Measurements from ENCODE around the gene ANKS1A. TPM values are rescaled to one million over a fixed set of nuclear protein-coding genes. Genes with fewer than 3 reads are reported as not detected.

ANKS1A gene
- polyA plus RNA-seq, 1 of the 3 experiments (the other 2 are of a cell fraction): 7.6 TPM

- Histone ChIP-seq H3K9ac (no peak overlapping the region), H3K36me3 (replicated peaks in 1 of 2; ENCODE audit: control insufficient read depth in 1 of 2, insufficient read depth in 2 of 2, low read length in 1 of 2) (peaks cover 0 to 18% of the 10 kb centered on the region in 2 experiments), H3K9me3 (no peaks in the 10 kb centered on the region), H3K4me2 (no peak overlapping the region), H3F3A (replicated peaks; ENCODE audit: insufficient read depth) (no peaks in the 10 kb centered on the region), H3K4me3 (ENCODE audit: low read depth in 2 of 2, low read length in 1 of 2) (no peak overlapping the region), H3K27me3 (ENCODE audit: insufficient read depth) (no peaks in the 10 kb centered on the region), H4K20me1 (ENCODE audit: insufficient read depth) (no peaks in the 10 kb centered on the region), H3K79me2 (ENCODE audit: insufficient read depth) (no peaks in the 10 kb centered on the region), H3K27ac (ENCODE audit: low read depth in 2 of 2, low read length in 1 of 2) (no peak overlapping the region), H3K9me2 (no peaks in the 10 kb centered on the region), H2AFZ (ENCODE audit: low read depth) (no peak overlapping the region), H3K4me1 (ENCODE audit: control insufficient read depth in 1 of 2, insufficient read depth in 2 of 2, low read depth in 1 of 2, low read length in 1 of 2) (peaks cover 0 to 20% of the 10 kb centered on the region in 2 experiments; a peak in 2 of 4 replicates)
- TF ChIP-seq POLR2AphosphoS5 (IDR thresholded peaks at IDR 0.05; ENCODE audit: low read depth, low read length) (no peak), RFX5 (IDR thresholded peaks at IDR 0.05; ENCODE audit: low read length) (no peak), EP300 (IDR thresholded peaks at IDR 0.05; ENCODE audit: borderline replicate concordance in 1 of 2, low read depth in 1 of 2, low read length in 1 of 2) (no peak)
- 86% methylated on average over 2 of the region's 3 CpGs for WGBS (ENCODE audit: low lambda C conversion rate)
- ChIA-PET POLR2A (no interaction called here), CTCF (no interaction called here)
- no peak for DNase-seq
Measured at GRCh38 chr6:35018182-35018519, 129.1 kb downstream of the ANKS1A start.

DNA sequence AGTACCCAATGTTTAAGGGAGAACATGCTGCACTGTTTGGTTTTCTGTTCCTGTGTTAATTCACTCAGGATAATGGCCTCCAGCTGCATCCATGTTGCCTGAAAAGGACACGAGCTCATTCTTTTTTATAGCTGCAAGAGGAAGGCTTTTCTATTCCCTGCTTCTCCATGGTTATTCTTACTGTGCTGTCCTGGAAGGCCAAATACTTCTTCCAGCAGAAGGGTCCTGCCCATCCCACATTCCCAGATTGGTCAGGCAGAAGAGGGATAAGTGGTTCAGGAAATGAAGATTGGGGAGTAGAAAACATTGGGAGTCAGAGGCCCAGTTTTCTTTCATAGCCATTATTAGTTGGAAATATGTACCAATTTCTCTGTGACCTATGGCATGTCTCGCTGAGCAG, 129.7 kb downstream of the ANKS1A start:
- ChIA-PET POLR2A (no interaction called here), CTCF (no interaction called here)
- H3K9ac ChIP-seq: no peak overlapping the region
- no peaks in the 10 kb centered on the region for H3K9me2 ChIP-seq
- H3K4me3 ChIP-seq (ENCODE audit: low read depth in 2 of 2, low read length in 1 of 2): no peak overlapping the region
- peaks cover 0 to 18% of the 10 kb centered on the region in 2 experiments for H3K36me3 ChIP-seq (replicated peaks in 1 of 2; ENCODE audit: control insufficient read depth in 1 of 2, insufficient read depth in 2 of 2, low read length in 1 of 2)
- WGBS (ENCODE audit: low lambda C conversion rate): 72% methylated on average over 2 of the region's 2 CpGs
- H4K20me1 ChIP-seq (ENCODE audit: insufficient read depth): no peaks in the 10 kb centered on the region
- DNase-seq: no peak
- H3K9me3 ChIP-seq: no peaks in the 10 kb centered on the region
- no peak overlapping the region for H2AFZ ChIP-seq (ENCODE audit: low read depth)
- TF ChIP-seq ELF1 (IDR thresholded peaks at IDR 0.05) (no peak), NRF1 (IDR thresholded peaks at IDR 0.05; ENCODE audit: low read depth, low read length) (no peak), EZH2phosphoT487 (IDR thresholded peaks at IDR 0.05; ENCODE audit: borderline replicate concordance, low read depth) (no peak), NFIC (IDR thresholded peaks at IDR 0.05; ENCODE audit: borderline replicate concordance) (no peak), SIN3A (IDR thresholded peaks at IDR 0.05; ENCODE audit: borderline replicate concordance, low read depth, low read length) (no peak), USF2 (IDR thresholded peaks at IDR 0.05; ENCODE audit: borderline replicate concordance, low read depth, low read length) (no peak), JUND (IDR thresholded peaks at IDR 0.05) (no peak)
- no peaks in the 10 kb centered on the region for H3F3A ChIP-seq (replicated peaks; ENCODE audit: insufficient read depth)
- no peak overlapping the region for H3K4me2 ChIP-seq
- peaks cover 0 to 20% of the 10 kb centered on the region in 2 experiments; a peak in 2 of 4 replicates for H3K4me1 ChIP-seq (ENCODE audit: control insufficient read depth in 1 of 2, insufficient read depth in 2 of 2, low read depth in 1 of 2, low read length in 1 of 2)
- H3K79me2 ChIP-seq (ENCODE audit: insufficient read depth): no peaks in the 10 kb centered on the region
- H3K27me3 ChIP-seq (ENCODE audit: insufficient read depth): no peaks in the 10 kb centered on the region
- H3K27ac ChIP-seq (ENCODE audit: low read depth in 2 of 2, low read length in 1 of 2): no peak overlapping the region

DNA sequence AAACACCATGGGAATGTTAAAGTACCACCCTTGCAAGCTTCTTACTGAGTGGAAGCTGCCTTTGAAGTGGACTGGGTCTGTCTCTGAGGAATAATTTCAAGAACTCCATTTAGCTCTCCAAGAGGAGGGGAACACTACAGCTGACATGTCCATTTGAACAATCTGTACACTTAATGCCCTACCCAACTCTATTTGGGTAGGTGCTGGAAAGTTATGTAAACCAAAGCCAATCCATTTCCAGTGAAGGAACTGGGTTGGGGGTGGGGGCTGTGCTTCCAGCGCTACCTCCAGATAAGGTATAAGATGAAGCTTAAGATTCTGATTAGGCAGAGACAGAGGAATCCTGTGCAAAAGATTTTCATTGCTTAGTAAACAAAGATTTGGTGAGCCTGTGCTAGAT, 130.1 kb downstream of the ANKS1A start:
- H3K4me1 ChIP-seq (ENCODE audit: control insufficient read depth in 1 of 2, insufficient read depth in 2 of 2, low read depth in 1 of 2, low read length in 1 of 2): peaks cover 2 to 20% of the 10 kb centered on the region in 2 experiments; a peak in 2 of 4 replicates
- POLR2A ChIA-PET: no interaction called here
- no peak overlapping the region for H3K4me2 ChIP-seq
- H3K9me3 ChIP-seq: no peaks in the 10 kb centered on the region
- 100% methylated on average over 1 of the region's 1 CpG for WGBS (ENCODE audit: low lambda C conversion rate)
- H3K27me3 ChIP-seq (ENCODE audit: insufficient read depth): no peaks in the 10 kb centered on the region
- no peaks in the 10 kb centered on the region for H4K20me1 ChIP-seq (ENCODE audit: insufficient read depth)
- no peaks in the 10 kb centered on the region for H3K9me2 ChIP-seq
- no peak overlapping the region for H3K4me3 ChIP-seq (ENCODE audit: low read depth in 2 of 2, low read length in 1 of 2)
- TF ChIP-seq FOXM1 (IDR thresholded peaks at IDR 0.05; ENCODE audit: low read depth) (no peak), IRF3 (IDR thresholded peaks at IDR 0.05; ENCODE audit: low read depth, low read length) (no peak)
- H2AFZ ChIP-seq (ENCODE audit: low read depth): no peak overlapping the region
- H3K79me2 ChIP-seq (ENCODE audit: insufficient read depth): no peaks in the 10 kb centered on the region
- DNase-seq: no peak
- no peak overlapping the region for H3K27ac ChIP-seq (ENCODE audit: low read depth in 2 of 2, low read length in 1 of 2)
- no peak overlapping the region for H3K9ac ChIP-seq
- peaks cover 0 to 18% of the 10 kb centered on the region in 2 experiments for H3K36me3 ChIP-seq (replicated peaks in 1 of 2; ENCODE audit: control insufficient read depth in 1 of 2, insufficient read depth in 2 of 2, low read length in 1 of 2)
- H3F3A ChIP-seq (replicated peaks; ENCODE audit: insufficient read depth): no peaks in the 10 kb centered on the region
- CTCF ChIA-PET: no interaction called here
